WTC11 (cell line): ENCODE results near the gene LPP. TPM values are rescaled to one million over a fixed set of nuclear protein-coding genes. Genes with fewer than 3 reads are reported as not detected.

Experiments used
- ATAC-seq: fragments of 200-7000 bp; cut with Tn5 transposase; 2 replicates; pipeline ENCODE4 v1.10.0; 2021; ENCODE audit warnings: mild to moderate bottlenecking, moderate library complexity
- CTCF ChIA-PET: fragments of 300-600 bp; sonication (Branson Sonifier 250); formaldehyde crosslinking; loops from one replicate; lab custom pipeline; 2021; ENCODE audit warnings: antibody characterized with exemption; lab: Charles Lee
- POLR2A ChIA-PET: fragments of 350-600 bp; sonication (Branson Sonifier 250); formaldehyde crosslinking; loops from one replicate; lab custom pipeline; 2021; ENCODE audit warnings: antibody characterized with exemption; lab: Charles Lee
- DNase-seq: peaks from one replicate; pipeline ENCODE4 v3.0.0; 2021; ENCODE audit warnings: low spot score
- H3K27ac Mint-ChIP-seq: 2 replicates; pipeline ENCODE4 v1.8.0; 2021; ENCODE audit warnings: mixed read lengths
- H3K27me3 Mint-ChIP-seq: 2 replicates; pipeline ENCODE4 v1.8.0; 2021; ENCODE audit warnings: low read depth, mild to moderate bottlenecking, moderate library complexity, mixed read lengths
- H3K36me3 Mint-ChIP-seq: 2 replicates; pipeline ENCODE4 v1.8.0; 2021; ENCODE audit warnings: mixed read lengths
- H3K4me1 Mint-ChIP-seq: 2 replicates; pipeline ENCODE4 v1.8.0; 2022; ENCODE audit warnings: mixed read lengths
- H3K4me3 Mint-ChIP-seq: 2 replicates; pipeline ENCODE4 v1.8.0; 2021; ENCODE audit warnings: mild to moderate bottlenecking, moderate library complexity, mixed read lengths
- H3K9me3 Mint-ChIP-seq: 2 replicates; pipeline ENCODE4 v1.8.0; 2021; ENCODE audit warnings: mixed read lengths
- EMX1 ChIP-seq: fragments of 250-450 bp; sonication (Bioruptor Pico); IDR thresholded peaks from 2 replicates; pipeline ENCODE4 v1.8.0; 2021; ENCODE audit warnings: mild to moderate bottlenecking
- ERG ChIP-seq: fragments of 250-450 bp; sonication (Bioruptor Pico); IDR thresholded peaks from 2 replicates; pipeline ENCODE4 v1.8.0; 2021; ENCODE audit warnings: mild to moderate bottlenecking
- ESRRA ChIP-seq: sonication (generic); formaldehyde crosslinking; IDR thresholded peaks from 2 replicates; pipeline ENCODE4 v1.8.1; 2022; ENCODE audit warnings: mild to moderate bottlenecking, missing genetic modification reagents, borderline replicate concordance
- GRHL2 ChIP-seq: fragments of 250-450 bp; sonication (Bioruptor Pico); IDR thresholded peaks from 2 replicates; pipeline ENCODE4 v1.8.0; 2022; ENCODE audit warnings: mild to moderate bottlenecking, moderate library complexity; ENCODE audit not compliant: insufficient replicate concordance, severe bottlenecking
- HMGA2 ChIP-seq: fragments of 250-450 bp; sonication (Bioruptor Pico); IDR thresholded peaks from 2 replicates; pipeline ENCODE4 v1.4.0; 2021; ENCODE audit warnings: mild to moderate bottlenecking, moderate library complexity
- IRF2 ChIP-seq: sonication (generic); formaldehyde crosslinking; IDR thresholded peaks from 2 replicates; pipeline ENCODE4 v1.8.0; 2022; ENCODE audit warnings: low read depth, missing genetic modification reagents, borderline replicate concordance
- MLX ChIP-seq: sonication (generic); formaldehyde crosslinking; IDR thresholded peaks from 2 replicates; pipeline ENCODE4 v1.8.1; 2023; ENCODE audit warnings: mild to moderate bottlenecking, missing genetic modification reagents, moderate library complexity
- MYBL2 ChIP-seq: sonication (generic); formaldehyde crosslinking; IDR thresholded peaks from 2 replicates; pipeline ENCODE4 v1.8.1; 2023; ENCODE audit warnings: mild to moderate bottlenecking, moderate library complexity, missing genetic modification reagents
- NR3C1 ChIP-seq: sonication (generic); formaldehyde crosslinking; conservative IDR thresholded peaks from 2 replicates; pipeline ENCODE4 v1.8.1; 2023; ENCODE audit warnings: low read depth, mild to moderate bottlenecking, missing genetic modification reagents
- OVOL2 ChIP-seq: fragments of 250-450 bp; sonication (Bioruptor Pico); IDR thresholded peaks from 2 replicates; pipeline ENCODE4 v1.9.0; 2021; ENCODE audit warnings: mild to moderate bottlenecking, borderline replicate concordance
- RORB ChIP-seq: fragments of 250-450 bp; sonication (Bioruptor Pico); IDR thresholded peaks from 2 replicates; pipeline ENCODE4 v1.9.0; 2021; ENCODE audit warnings: mild to moderate bottlenecking
- STAT6 ChIP-seq: sonication (generic); formaldehyde crosslinking; conservative IDR thresholded peaks from 2 replicates; pipeline ENCODE4 v1.8.1; 2023; ENCODE audit warnings: mild to moderate bottlenecking, low read depth, missing genetic modification reagents, moderate library complexity
- TEAD4 ChIP-seq: sonication (generic); formaldehyde crosslinking; IDR thresholded peaks from 2 replicates; pipeline ENCODE4 v1.8.0; 2022; ENCODE audit warnings: mild to moderate bottlenecking, missing genetic modification reagents
- ZNF138 ChIP-seq: sonication (generic); formaldehyde crosslinking; conservative IDR thresholded peaks from 2 replicates; pipeline ENCODE4 v1.8.1; 2022; ENCODE audit warnings: mild to moderate bottlenecking, moderate library complexity, missing genetic modification reagents
- ZNF219 ChIP-seq: sonication (generic); formaldehyde crosslinking; IDR thresholded peaks from 2 replicates; pipeline ENCODE4 v1.8.0; 2023; ENCODE audit warnings: missing genetic modification reagents, mild to moderate bottlenecking, borderline replicate concordance
- ZNF232 ChIP-seq: sonication (generic); formaldehyde crosslinking; IDR thresholded peaks from 2 replicates; pipeline ENCODE4 v1.8.0; 2022; ENCODE audit warnings: mild to moderate bottlenecking, missing genetic modification reagents
- ZNF281 ChIP-seq: sonication (generic); formaldehyde crosslinking; IDR thresholded peaks from 2 replicates; pipeline ENCODE4 v1.8.0; 2023; ENCODE audit warnings: mild to moderate bottlenecking, missing genetic modification reagents
- ZNF512 ChIP-seq: sonication (generic); formaldehyde crosslinking; IDR thresholded peaks from 2 replicates; pipeline ENCODE4 v1.8.1; 2022; ENCODE audit warnings: missing genetic modification reagents, borderline replicate concordance
- ZSCAN18 ChIP-seq: fragments of 250-450 bp; sonication (Bioruptor Pico); IDR thresholded peaks from 2 replicates; pipeline ENCODE4 v2.1.2; 2022; ENCODE audit warnings: mild to moderate bottlenecking, moderate library complexity
- total RNA-seq: library from RNA; stranded (reverse); gene quantifications from 3 replicates; pipeline ENCODE4 v1.2.3, GENCODE V29; 2021

Gene LPP
- total RNA-seq, 1 experiment from 2014 or later: 49.6 TPM

GRCh38 chr3:188473045-188473444 lies 319.1 kb downstream of the LPP start (continued):
- TF ChIP-seq ZSCAN18 (CRISPR knock-in tag) (no peak), STAT6 (CRISPR knock-in tag) (no peak), ESRRA (CRISPR knock-in tag) (no peak), EMX1 (CRISPR knock-in tag) (no peak), ZNF219 (CRISPR knock-in tag) (no peak), ERG (CRISPR knock-in tag) (no peak), MLX (CRISPR knock-in tag) (no peak)

- CTCF ChIA-PET: no interaction called here
- Mint-ChIP-seq H3K4me1 (peaks cover 3% of the 10 kb centered on the region), H3K27me3 (no peaks in the 10 kb centered on the region), H3K4me3 (no peak overlapping the region), H3K36me3 (no peaks in the 10 kb centered on the region)
- DNase-seq: no peak
- TF ChIP-seq TEAD4: no peak
- TF ChIP-seq OVOL2 (CRISPR knock-in tag): no peak
- no peak for TF ChIP-seq ZNF232
- no peak for TF ChIP-seq RORB (CRISPR knock-in tag)
- TF ChIP-seq IRF2 (CRISPR knock-in tag): no peak
- TF ChIP-seq ZNF281 (CRISPR knock-in tag): no peak
- TF ChIP-seq, all 79 proteins: peak for 0
- POLR2A ChIA-PET: no interaction called here
- Mint-ChIP-seq H3K27ac (no peak overlapping the region), H3K9me3 (no peaks in the 10 kb centered on the region)
- ATAC-seq: no peak
These were observed 319.8 kb downstream of the LPP start for GRCh38 chr3:188473591-188474288.

GRCh38 chr3:188476935-188477334 lies 323.0 kb downstream of the LPP start:
- Mint-ChIP-seq H3K27ac (peak overlapping the region; percentile 37; the same call in 1 of the 2 replicates), H3K4me1 (peaks cover 3% of the 10 kb centered on the region), H3K9me3 (no peaks in the 10 kb centered on the region), H3K36me3 (no peaks in the 10 kb centered on the region), H3K4me3 (no peak overlapping the region), H3K27me3 (no peaks in the 10 kb centered on the region)
- ATAC-seq (no peak; the same call in 1 of the 2 replicates), DNase-seq (no peak)
- CTCF ChIA-PET: no interaction called here
- POLR2A ChIA-PET: interaction anchor here (0.6 kb wide), 1 partner anchor 338 kb away, joined by 3 read pairs; no protein-coding TSS in a partner anchor
- TF ChIP-seq TEAD4 (no peak), ZNF512 (no peak), NR3C1 (CRISPR knock-in tag) (no peak), GRHL2 (CRISPR knock-in tag) (no peak), ZNF138 (CRISPR knock-in tag) (no peak), ERG (CRISPR knock-in tag) (no peak), MLX (CRISPR knock-in tag) (no peak), MYBL2 (CRISPR knock-in tag) (no peak), OVOL2 (CRISPR knock-in tag) (no peak), HMGA2 (CRISPR knock-in tag) (no peak)
